H1 (cell line): ENCODE data around the gene GABPB2. TPM values are rescaled to one million over a fixed set of nuclear protein-coding genes. Genes with fewer than 3 reads are reported as not detected.

Source experiments
- CTCF ChIA-PET: fragments of 300-600 bp; sonication (Branson Sonifier 250); formaldehyde crosslinking; loops from one replicate; lab custom pipeline; 2021; ENCODE audit not compliant: partially characterized antibody; lab: Charles Lee
- POLR2A ChIA-PET: fragments of 300-600 bp; sonication (Branson Sonifier 250); formaldehyde crosslinking; loops from one replicate; lab custom pipeline; 2021; ENCODE audit warnings: inconsistent platforms; ENCODE audit not compliant: partially characterized antibody; lab: Charles Lee
- DNase-seq, 2 experiments: peaks; one replicate each; pipeline versions ENCODE4 v3.0.0 to v3.0.0-alpha.2; 2010 to 2022; ENCODE audit warnings: low spot score in 2 of 2, low read depth in 1 of 2, mixed read lengths in 1 of 2
- FAIRE-seq: peaks from 2 replicates; lab custom pipeline; 2011; peaks lifted over from hg19 to GRCh38; lab: Jason Lieb, UNC
- H2AFZ ChIP-seq: 2 replicates; pipeline ENCODE4 v1.8.1; 2012; ENCODE audit warnings: low read length, inconsistent platforms
- H2AK5ac ChIP-seq: 2 replicates; pipeline ENCODE4 v1.6.1; 2013; ENCODE audit warnings: low read depth, low read length
- H2BK120ac ChIP-seq: replicated peaks from 2 replicates; pipeline ENCODE3; 2013; ENCODE audit warnings: low read depth, low read length, inconsistent platforms
- H2BK12ac ChIP-seq: 2 replicates; pipeline ENCODE4 v1.6.1; 2013; ENCODE audit warnings: low read depth, low read length
- H2BK15ac ChIP-seq: 2 replicates; pipeline ENCODE4 v1.6.1; 2013; ENCODE audit warnings: low read length
- H2BK20ac ChIP-seq: 2 replicates; pipeline ENCODE4 v1.6.1; 2013; ENCODE audit warnings: low read length
- H2BK5ac ChIP-seq: 2 replicates; pipeline ENCODE4 v1.6.1; 2013; ENCODE audit warnings: low read depth, low read length
- H3K14ac ChIP-seq: 2 replicates; pipeline ENCODE4 v1.6.1; 2013; ENCODE audit warnings: inconsistent platforms; ENCODE audit not compliant: insufficient read length
- H3K18ac ChIP-seq: 2 replicates; pipeline ENCODE4 v1.6.1; 2013; ENCODE audit warnings: low read length; ENCODE audit errors: extremely low read depth
- H3K23ac ChIP-seq: 2 replicates; pipeline ENCODE4 v1.6.1; 2013; ENCODE audit warnings: inconsistent platforms; ENCODE audit not compliant: insufficient read length
- H3K23me2 ChIP-seq: 2 replicates; pipeline ENCODE4 v1.6.1; 2013; ENCODE audit warnings: low read depth, low read length
- H3K27ac ChIP-seq: 2 replicates; pipeline ENCODE4 v1.6.1; 2011; ENCODE audit warnings: low read depth, low read length, inconsistent platforms
- H3K27me3 ChIP-seq, 4 experiments: replicated peaks in 1 of 4; 1 replicate in 1 of 4; 2 replicates in 3 of 4; pipeline versions ENCODE4 v1.6.1 to v1.8.1; 2011 to 2013; ENCODE audit warnings: low read length in 3 of 4, mild to moderate bottlenecking in 3 of 4, inconsistent platforms in 2 of 4, mixed read lengths in 2 of 4, moderate library complexity in 1 of 4; ENCODE audit not compliant: control insufficient read depth in 3 of 4, insufficient read depth in 3 of 4; ENCODE audit errors: extremely low read depth in 1 of 4
- H3K36me3 ChIP-seq, 4 experiments: 2 replicates each; pipeline versions ENCODE4 v1.6.1 to v1.8.1; 2011 to 2013; ENCODE audit warnings: mild to moderate bottlenecking in 4 of 4, low read length in 3 of 4, moderate library complexity in 2 of 4, control low read depth in 1 of 4, inconsistent platforms in 1 of 4; ENCODE audit not compliant: insufficient read depth in 4 of 4, control insufficient read depth in 2 of 4
- H3K4ac ChIP-seq: replicated peaks from 2 replicates; pipeline ENCODE3; 2013; ENCODE audit warnings: low read length, low read depth, mixed read lengths, inconsistent platforms; ENCODE audit not compliant: insufficient read length
- H3K4me1 ChIP-seq, 4 experiments: replicated peaks in 1 of 4; 1 replicate in 1 of 4; 2 replicates in 3 of 4; pipeline versions ENCODE4 v1.6.1 to v1.8.1; 2011 to 2013; ENCODE audit warnings: low read length in 3 of 4, inconsistent platforms in 2 of 4, mixed read lengths in 1 of 4; ENCODE audit not compliant: insufficient read depth in 4 of 4, control insufficient read depth in 3 of 4
- H3K4me2 ChIP-seq, 2 experiments: 2 replicates each; pipeline versions ENCODE4 v1.6.1 to v1.8.1; 2011 to 2013; ENCODE audit warnings: low read depth in 2 of 2, low read length in 2 of 2, control low read depth in 1 of 2, inconsistent platforms in 1 of 2, mild to moderate bottlenecking in 1 of 2; ENCODE audit not compliant: insufficient read depth in 1 of 2
- H3K4me3 ChIP-seq, 4 experiments: fragments of 200-600, 300-600 bp in 1 of 4; sonication (generic), shearing (Covaris generic), sonication (Bioruptor Twin) in 1 of 4; 2 replicates each; pipeline versions ENCODE4 v1.5.1 to v1.8.1; 2011 to 2016; ENCODE audit warnings: low read length in 4 of 4, low read depth in 3 of 4, control low read depth in 2 of 4, inconsistent platforms in 2 of 4, mild to moderate bottlenecking in 2 of 4, mixed read lengths in 1 of 4, moderate library complexity in 1 of 4; ENCODE audit not compliant: insufficient read depth in 2 of 4; ENCODE audit errors: extremely low read depth in 1 of 4
- H3K56ac ChIP-seq: replicated peaks from 2 replicates; pipeline ENCODE3; 2013; ENCODE audit warnings: low read depth, mild to moderate bottlenecking, mixed read lengths, low read length, inconsistent platforms; ENCODE audit not compliant: insufficient read length
- H3K79me1 ChIP-seq: 2 replicates; pipeline ENCODE4 v1.6.1; 2013; ENCODE audit warnings: low read depth, low read length, control low read depth
- H3K79me2 ChIP-seq, 2 experiments: 2 replicates each; pipeline versions ENCODE4 v1.6.1 to v1.8.1; 2012 to 2013; ENCODE audit warnings: low read length in 2 of 2, mild to moderate bottlenecking in 2 of 2, inconsistent platforms in 1 of 2; ENCODE audit not compliant: insufficient read depth in 2 of 2, control insufficient read depth in 1 of 2
- H3K9ac ChIP-seq, 4 experiments: replicated peaks in 1 of 4; 1 replicate in 1 of 4; 2 replicates in 3 of 4; pipeline versions ENCODE4 v1.6.1 to v1.8.1; 2011 to 2013; ENCODE audit warnings: low read depth in 3 of 4, low read length in 3 of 4, control low read depth in 2 of 4, mild to moderate bottlenecking in 2 of 4, moderate library complexity in 2 of 4, inconsistent platforms in 1 of 4; ENCODE audit errors: extremely low read depth in 1 of 4
- H3K9me3 ChIP-seq, 2 experiments: 2 replicates each; pipeline versions ENCODE4 v1.6.1 to v1.8.1; 2012 to 2013; ENCODE audit warnings: mild to moderate bottlenecking in 2 of 2, moderate library complexity in 2 of 2, control low read depth in 1 of 2, inconsistent platforms in 1 of 2, low read depth in 1 of 2, low read length in 1 of 2, mixed read lengths in 1 of 2; ENCODE audit not compliant: insufficient read depth in 2 of 2
- H4K20me1 ChIP-seq, 2 experiments: replicated peaks in 1 of 2; 2 replicates each; pipeline versions ENCODE3 to v1.8.1; 2011 to 2013; ENCODE audit warnings: inconsistent platforms in 2 of 2, low read length in 2 of 2, mild to moderate bottlenecking in 1 of 2; ENCODE audit not compliant: insufficient read depth in 2 of 2, control insufficient read depth in 1 of 2
- H4K5ac ChIP-seq: 2 replicates; pipeline ENCODE4 v1.6.1; 2013; ENCODE audit warnings: low read length, low read depth, mixed read lengths, inconsistent platforms; ENCODE audit not compliant: insufficient read length
- H4K8ac ChIP-seq: 2 replicates; pipeline ENCODE4 v1.8.0; 2013; ENCODE audit warnings: mild to moderate bottlenecking, moderate library complexity, low read length, inconsistent platforms; ENCODE audit not compliant: insufficient read depth; ENCODE audit errors: extremely low read depth
- H4K91ac ChIP-seq: replicated peaks from 2 replicates; pipeline ENCODE3; 2013; ENCODE audit warnings: low read length, mixed read lengths, inconsistent platforms; ENCODE audit not compliant: insufficient read length
- BACH1 ChIP-seq: IDR thresholded peaks from 2 replicates; pipeline ENCODE4 v1.6.1; 2012; ENCODE audit warnings: low read length, improper control_type of control experiment
- CBX8 ChIP-seq: fragments of 300-800, 300-1000 bp; sonication (generic); IDR thresholded peaks from 2 replicates; pipeline ENCODE4 v1.7.1; 2016; ENCODE audit warnings: low read depth, low read length, borderline replicate concordance
- CHD1 ChIP-seq: IDR thresholded peaks from 2 replicates; pipeline ENCODE4 v1.6.1; 2012; ENCODE audit warnings: low read depth, low read length, improper control_type of control experiment
- E2F6 ChIP-seq: IDR thresholded peaks from 2 replicates; pipeline ENCODE4 v1.6.1; 2012; ENCODE audit warnings: inconsistent platforms
- KDM1A ChIP-seq: fragments of 200-600, 300-600 bp; sonication (generic); IDR thresholded peaks from 2 replicates; pipeline ENCODE4 v1.7.1; 2016; ENCODE audit warnings: mild to moderate bottlenecking, low read length, borderline replicate concordance
- POLR2A ChIP-seq, 2 experiments: IDR thresholded peaks; 1 replicate in 1 of 2; 2 replicates in 1 of 2; pipeline ENCODE4 v1.6.1; 2011; ENCODE audit warnings: low read depth in 2 of 2, low read length in 2 of 2, mild to moderate bottlenecking in 2 of 2; ENCODE audit errors: control extremely low read depth in 1 of 2
- POLR2AphosphoS5 ChIP-seq: IDR thresholded peaks from 2 replicates; pipeline ENCODE4 v1.6.1; 2011; ENCODE audit warnings: low read depth, low read length
- RBBP5 ChIP-seq: IDR thresholded peaks from 2 replicates; pipeline ENCODE4 v1.7.1; 2012; ENCODE audit warnings: low read depth, mild to moderate bottlenecking, inconsistent platforms, low read length, moderate library complexity, borderline replicate concordance
- RXRA ChIP-seq: IDR thresholded peaks from 2 replicates; pipeline ENCODE4 v1.6.1; 2011; ENCODE audit warnings: low read depth, mild to moderate bottlenecking, low read length, moderate library complexity; ENCODE audit not compliant: insufficient read depth
- SP2 ChIP-seq: IDR thresholded peaks from 2 replicates; pipeline ENCODE4 v1.6.1; 2012; ENCODE audit warnings: mild to moderate bottlenecking, low read length, inconsistent platforms
- TAF1 ChIP-seq: IDR thresholded peaks from 2 replicates; pipeline ENCODE4 v1.6.1; 2011; ENCODE audit warnings: mild to moderate bottlenecking, low read depth, low read length
- ZNF274 ChIP-seq: IDR thresholded peaks from 2 replicates; pipeline ENCODE4 v1.7.0; 2012; ENCODE audit warnings: low read length, borderline replicate concordance; ENCODE audit errors: extremely low read depth
- WGBS, 2 experiments: shearing (Covaris generic) in 1 of 2; methylation state at CpG; one replicate each; pipeline versions ENCODE4 v1.1.6 to v1.1.7; 2013 to 2015; ENCODE audit warnings: low lambda C conversion rate in 2 of 2, mixed read lengths in 2 of 2, inconsistent platforms in 1 of 2, low coverage in 1 of 2, missing lambda C conversion rate in 1 of 2; ENCODE audit not compliant: insufficient replicate concordance in 2 of 2, insufficient coverage in 1 of 2, insufficient read length in 1 of 2; ENCODE audit errors: extremely low coverage in 1 of 2, missing lambda C conversion rate in 1 of 2; 5-methylcytosine and 5-hydroxymethylcytosine counted together
- polyA plus RNA-seq, 7 experiments: library from polyadenylated mRNA; depleted of rRNA in 3 of 7; stranded (reverse) in 5 of 7; unstranded in 2 of 7; fragments of >200 nt in 5 of 7; fragments of 200-250 nt in 2 of 7; gene quantifications; 1 replicate in 5 of 7; 2 replicates in 1 of 7; 4 replicates in 1 of 7; pipeline versions ENCODE4 v1.2.1 to v1.2.3, GENCODE V29; 2011 to 2013; ENCODE audit warnings: missing spikeins in 2 of 7, mixed read lengths in 2 of 7
- total RNA-seq: library from RNA; stranded (reverse); fragmentation: NEBNext Ultra II Directional; extraction: Animal tissue kit (Norgen Biotek cat#: 25700); gene quantifications from 2 replicates; pipeline ENCODE4 v1.2.1, GENCODE V29; 2021

The GABPB2 gene
- total and polyA plus RNA-seq, 2 of the 8 experiments (the other 6 are each of a cell fraction or from before 2014, with no cell fraction given): 1.8 to 2.4 TPM

GRCh38 chr1:151130987-151131586 lies 60.5 kb downstream of the GABPB2 start:
- Histone ChIP-seq H3K56ac (peak overlapping the region; percentile 38), H4K20me1 (peaks cover 0 to 4% of the 10 kb centered on the region in 2 experiments), H3K4me3 (peak overlapping the region; percentile 37 to 64 (median 45); a peak in 7 of 8 replicates), H3K9ac (peak overlapping the region in 3 of 4 experiments; percentile 26 to 67 (median 29); a peak in 4 of 7 replicates), H3K4me2 (peak overlapping the region; percentile 84 to 90), H2BK15ac (no peak overlapping the region), H2AFZ (peak overlapping the region; percentile 47; the same call in 1 of the 2 replicates), H4K8ac (peak overlapping the region; percentile 60; the same call in 1 of the 2 replicates), H2BK5ac (no peak overlapping the region), H4K5ac (no peak overlapping the region), H2AK5ac (no peak overlapping the region), H3K4me1 (peaks cover 0 to 12% (median 8%) of the 10 kb centered on the region in 4 experiments; a peak in 5 of 7 replicates), H3K9me3 (no peaks in the 10 kb centered on the region), H3K14ac (no peak overlapping the region), H2BK120ac (no peak overlapping the region), H3K23ac (no peak overlapping the region), H3K27ac (peak overlapping the region; percentile 42; the same call in 1 of the 2 replicates), H3K18ac (peak overlapping the region; percentile 66; the same call in 1 of the 2 replicates), H3K79me2 (no peaks in the 10 kb centered on the region), H2BK20ac (no peak overlapping the region), H3K4ac (no peak overlapping the region), H3K27me3 (peaks cover 0 to 28% (median 20%) of the 10 kb centered on the region in 4 experiments; a peak in 5 of 7 replicates), H3K79me1 (no peaks in the 10 kb centered on the region), H3K23me2 (peaks cover 15% of the 10 kb centered on the region), H2BK12ac (no peak overlapping the region; the same call in 1 of the 2 replicates), H3K36me3 (peaks cover 0 to 6% (median 2%) of the 10 kb centered on the region in 4 experiments; a peak in 2 of 8 replicates), H4K91ac (peak overlapping the region; percentile 58)
- FAIRE-seq: peak; percentile 98
- CTCF ChIA-PET: interaction anchor here (0.5 to 7.9 kb wide), 15 partner anchors 9 to 509 kb away, joined by 3 to 94 read pairs (median 5); partner anchors contain the start of genes GABPB2, SCNM1 and TNFAIP8L2
- 9% methylated on average over 37 of the region's 45 CpGs; no CpG with 5 or more reads in 1 of the 2 experiments for WGBS, 2 experiments
- DNase-seq: peak; percentile 87 to 91
- POLR2A ChIA-PET: interaction anchor here (0.7 to 9.8 kb wide), 15 partner anchors 8 to 157 kb away, joined by 3 to 124 read pairs (median 4); partner anchors contain the start of genes CERS2, LYSMD1, PSMD4 and SCNM1
- peak; percentile 57 for TF ChIP-seq SP2
- peak; percentile 77 for TF ChIP-seq POLR2AphosphoS5
- no peak for TF ChIP-seq CBX8
- peak; percentile 9; the same call in 1 of the 2 replicates for TF ChIP-seq BACH1
- TF ChIP-seq POLR2A (IDR thresholded peaks at IDR 0.05; ENCODE audit: control extremely low read depth in 1 of 2, low read depth in 2 of 2, low read length in 2 of 2): peak in 1 of 2 experiments; percentile 67; a peak in 1 of 3 replicates
- TF ChIP-seq RXRA: no peak
- TF ChIP-seq TAF1: 0 out of 2 replicates have a peak, but pooled peaks have one; percentile 41
- no peak for TF ChIP-seq RBBP5
- peak; percentile 75 for TF ChIP-seq E2F6
- TF ChIP-seq CHD1: no peak
- TF ChIP-seq ZNF274: no peak
- peak; percentile 95 for TF ChIP-seq KDM1A
